HUES6 (cell line): Measurements from ENCODE around the gene MYH13.

Experiments used
- H3K27ac ChIP-seq: 2 replicates; pipeline ENCODE4 v1.7.0; 2013; ENCODE audit warnings: low read depth, mild to moderate bottlenecking, low read length, inconsistent platforms
- H3K27me3 ChIP-seq: 2 replicates; pipeline ENCODE4 v1.6.1; 2013; ENCODE audit warnings: low read length; ENCODE audit not compliant: control insufficient read depth, insufficient read depth
- H3K36me3 ChIP-seq: 2 replicates; pipeline ENCODE4 v1.6.1; 2013; ENCODE audit warnings: low read length; ENCODE audit not compliant: control insufficient read depth, insufficient read depth
- H3K4me1 ChIP-seq: 2 replicates; pipeline ENCODE4 v1.6.1; 2013; ENCODE audit warnings: low read length; ENCODE audit not compliant: control insufficient read depth, insufficient read depth
- H3K4me3 ChIP-seq: 2 replicates; pipeline ENCODE4 v1.5.1; 2013; ENCODE audit warnings: low read depth, low read length
- H3K9ac ChIP-seq: one replicate; pipeline ENCODE4 v1.6.1; 2013; ENCODE audit warnings: mild to moderate bottlenecking, low read length
- H3K9me3 ChIP-seq: 2 replicates; pipeline ENCODE4 v1.6.1; 2013; ENCODE audit warnings: low read depth, low read length; ENCODE audit not compliant: control insufficient read depth, insufficient read depth

Gene MYH13

DNA sequence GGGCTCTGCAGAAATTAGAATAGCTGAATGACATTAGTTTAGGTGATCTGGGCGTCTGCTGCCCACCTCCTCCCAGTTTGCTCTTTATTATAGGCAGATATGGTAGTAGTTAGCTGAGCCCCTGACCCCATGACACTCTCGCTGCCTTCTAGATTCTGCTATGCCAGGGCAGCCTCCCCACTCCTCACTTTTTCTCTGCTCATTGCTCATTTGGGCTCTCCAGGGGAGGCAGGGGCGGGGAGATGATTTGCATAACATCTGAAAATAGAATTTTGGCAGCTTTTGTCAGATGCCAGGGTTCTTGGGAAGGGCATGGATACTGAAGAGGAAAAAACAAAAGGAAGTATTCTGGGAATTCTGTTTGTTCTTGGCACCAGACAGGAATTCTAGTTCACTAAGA is 96.4 kb downstream of the MYH13 start:
- Histone ChIP-seq H3K36me3 (no peaks in the 10 kb centered on the region), H3K27ac (no peak overlapping the region), H3K4me3 (no peak overlapping the region; the same call in 1 of the 2 replicates), H3K4me1 (peaks cover 17% of the 10 kb centered on the region), H3K9ac (no peak overlapping the region), H3K27me3 (no peaks in the 10 kb centered on the region), H3K9me3 (no peaks in the 10 kb centered on the region)

DNA sequence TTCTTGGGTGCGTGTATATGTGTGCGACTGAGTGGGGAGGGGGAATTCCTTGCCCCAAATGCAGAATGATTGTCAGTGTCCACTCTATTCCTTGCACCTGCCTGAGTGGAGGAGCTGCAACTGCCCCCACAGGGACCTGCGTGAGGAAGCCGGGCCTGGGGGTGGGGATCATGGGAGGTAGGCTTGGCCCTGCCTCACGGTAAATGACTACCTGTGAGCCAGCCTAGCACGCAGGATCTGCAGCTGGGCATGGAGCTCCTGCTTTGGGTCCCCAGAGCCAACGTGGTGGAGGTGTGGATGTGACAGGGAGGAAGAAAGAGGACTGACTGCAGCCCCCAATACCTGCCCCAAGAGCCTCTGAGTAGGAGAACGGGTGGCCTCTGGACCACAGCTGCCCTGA is 97.4 kb downstream of the MYH13 start:
- Histone ChIP-seq H3K4me3 (no peak overlapping the region), H3K27ac (no peak overlapping the region)

DNA sequence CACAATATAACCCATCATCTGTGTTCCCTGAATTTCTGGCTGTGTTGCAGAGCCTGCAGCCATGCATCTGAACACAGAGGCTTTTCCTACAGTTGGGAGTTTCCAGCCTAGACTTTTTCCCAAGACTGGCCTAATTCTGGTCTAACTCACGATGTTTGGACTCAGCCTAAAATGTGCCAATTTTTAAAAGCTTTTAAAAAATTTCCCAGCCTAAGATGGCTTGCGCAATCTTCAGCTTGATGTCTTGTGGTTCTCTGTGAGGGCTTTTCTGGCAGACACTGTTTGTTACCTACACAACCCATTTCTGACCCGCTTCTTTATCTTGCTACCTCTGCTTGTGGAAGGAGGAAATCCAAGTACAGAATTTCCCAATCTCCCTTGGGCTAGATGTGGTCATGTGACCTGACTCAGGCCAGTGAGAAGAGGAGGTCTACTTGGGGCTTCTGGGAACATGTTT is 101.7 kb downstream of the MYH13 start:
- Histone ChIP-seq H3K4me3 (no peak overlapping the region), H3K4me1 (peaks cover 4% of the 10 kb centered on the region), H3K36me3 (no peaks in the 10 kb centered on the region), H3K27ac (no peak overlapping the region), H3K27me3 (no peaks in the 10 kb centered on the region), H3K9ac (no peak overlapping the region), H3K9me3 (peaks cover 3% of the 10 kb centered on the region; the same call in 1 of the 2 replicates)

More for the DNA sequence above, 97.4 kb downstream of the MYH13 start:
- Histone ChIP-seq H3K4me1 (peaks cover 17% of the 10 kb centered on the region), H3K9me3 (no peaks in the 10 kb centered on the region), H3K9ac (no peak overlapping the region), H3K36me3 (no peaks in the 10 kb centered on the region), H3K27me3 (no peaks in the 10 kb centered on the region)

DNA sequence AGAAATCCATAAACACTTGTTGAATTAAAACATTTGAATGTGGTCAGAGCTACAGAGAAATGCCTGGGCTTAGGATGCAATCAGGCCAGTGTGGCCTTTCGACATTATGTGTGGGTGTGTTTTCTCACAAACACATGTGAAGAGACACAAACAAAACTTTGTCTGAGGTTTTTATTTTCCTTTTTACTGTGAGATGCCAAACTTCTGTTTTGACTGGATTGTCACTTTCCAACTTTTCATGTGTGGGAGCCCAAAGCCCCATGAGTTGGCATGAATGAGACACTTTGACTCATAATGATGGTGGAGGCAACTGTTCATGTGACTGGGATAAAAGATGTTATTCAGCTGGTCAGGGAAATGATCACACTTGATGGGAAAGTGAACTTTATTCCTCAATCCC is 102.5 kb downstream of the MYH13 start:
- Histone ChIP-seq H3K4me1 (no peaks in the 10 kb centered on the region), H3K9ac (no peak overlapping the region), H3K9me3 (peaks cover 3% of the 10 kb centered on the region; the same call in 1 of the 2 replicates), H3K4me3 (no peak overlapping the region), H3K27ac (no peak overlapping the region), H3K36me3 (no peaks in the 10 kb centered on the region), H3K27me3 (no peaks in the 10 kb centered on the region)

DNA sequence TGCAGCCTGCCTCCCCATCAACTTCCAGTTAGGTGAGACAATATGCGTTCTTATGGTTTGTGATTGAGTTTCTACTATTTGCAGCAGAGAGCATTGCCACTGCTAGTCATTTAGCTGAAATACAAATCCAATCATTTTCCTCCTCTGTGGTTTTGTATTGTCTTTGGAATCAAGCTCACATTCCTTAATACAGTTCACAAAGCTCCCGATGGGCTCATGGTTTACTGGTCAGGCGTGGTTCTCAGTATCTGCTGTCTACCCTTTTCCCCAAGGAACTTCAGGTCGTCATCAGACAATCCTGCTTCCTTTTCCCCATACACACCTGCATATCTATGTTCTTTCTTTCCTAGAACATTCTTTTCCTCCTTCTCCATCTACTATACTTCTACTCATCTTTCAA is 104.8 kb downstream of the MYH13 start:
- Histone ChIP-seq H3K4me3 (no peak overlapping the region), H3K9ac (no peak overlapping the region), H3K27me3 (no peaks in the 10 kb centered on the region), H3K4me1 (no peaks in the 10 kb centered on the region), H3K9me3 (peaks cover 3% of the 10 kb centered on the region; the same call in 1 of the 2 replicates), H3K36me3 (no peaks in the 10 kb centered on the region), H3K27ac (no peak overlapping the region)

DNA sequence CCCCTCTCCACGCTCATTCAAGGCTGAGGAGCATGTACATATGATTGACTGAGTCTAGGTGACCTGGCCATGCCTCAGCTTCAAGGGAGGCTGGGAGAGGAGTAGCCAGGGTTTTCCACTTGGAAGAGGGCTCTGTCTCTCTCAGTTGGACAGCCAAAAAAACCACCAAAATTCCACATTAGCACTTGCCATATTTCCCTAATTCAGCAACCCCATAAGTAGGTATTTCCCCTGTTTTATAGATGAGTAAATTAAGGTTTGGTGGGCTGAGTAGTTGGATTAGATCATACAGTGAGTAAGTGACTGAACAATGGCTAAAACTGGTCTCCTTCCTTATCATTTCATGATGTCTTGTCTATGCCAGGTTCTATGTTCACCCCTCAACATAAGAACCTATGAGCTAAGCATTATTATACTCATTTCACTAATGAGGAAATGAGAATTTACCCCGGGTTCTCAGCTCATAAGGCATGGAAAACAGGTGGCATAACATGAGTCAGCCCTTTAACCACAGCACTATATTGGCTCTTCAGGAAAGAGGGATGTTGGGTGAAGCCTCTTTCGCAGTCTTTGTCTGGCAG is 106.4 kb downstream of the MYH13 start:
- H3K9ac ChIP-seq = no peak overlapping the region
- H3K9me3 ChIP-seq = peaks cover 3% of the 10 kb centered on the region; the same call in 1 of the 2 replicates
- H3K27ac ChIP-seq = no peak overlapping the region

DNA sequence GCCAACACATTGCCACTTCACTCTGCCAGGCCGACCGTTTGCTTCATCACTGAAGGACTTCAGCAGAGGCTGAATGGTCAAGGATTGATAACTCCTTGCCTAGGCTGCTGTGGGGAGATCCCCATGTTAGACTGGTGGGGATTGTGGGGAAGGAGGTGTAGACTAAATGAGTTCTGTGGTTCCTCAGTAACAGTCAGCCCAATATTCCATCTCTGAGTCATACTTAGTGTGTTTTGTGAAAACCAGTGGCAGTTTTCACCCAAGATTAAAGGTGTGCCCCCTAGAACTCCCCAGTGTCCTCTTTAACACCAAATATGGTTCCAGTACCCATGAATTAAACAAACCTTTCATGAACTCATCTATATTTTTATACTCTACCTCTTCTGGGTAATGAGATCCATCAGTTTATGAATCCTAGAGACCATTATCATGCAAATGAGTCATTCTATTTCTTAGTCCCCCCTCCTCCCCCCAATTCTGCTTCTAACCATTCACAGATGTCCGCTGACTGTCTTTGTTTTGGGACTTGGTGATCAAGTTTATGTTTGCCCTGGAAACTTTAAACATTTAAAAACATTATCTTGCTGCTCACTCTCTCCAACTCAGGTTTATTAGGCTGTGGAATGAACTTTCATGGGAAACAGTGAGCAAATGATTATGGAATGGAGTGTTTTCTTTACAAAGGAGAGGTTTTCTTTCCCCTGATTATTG is 107.6 kb downstream of the MYH13 start:
- no peaks in the 10 kb centered on the region for H3K36me3 ChIP-seq
- H3K27ac ChIP-seq = no peak overlapping the region
- H3K9ac ChIP-seq = no peak overlapping the region
- peaks cover 3% of the 10 kb centered on the region; the same call in 1 of the 2 replicates for H3K9me3 ChIP-seq
- H3K27me3 ChIP-seq = no peaks in the 10 kb centered on the region
- no peak overlapping the region for H3K4me3 ChIP-seq
- H3K4me1 ChIP-seq = no peaks in the 10 kb centered on the region

More for the DNA sequence above, 106.4 kb downstream of the MYH13 start:
- no peaks in the 10 kb centered on the region for H3K27me3 ChIP-seq
- no peaks in the 10 kb centered on the region for H3K36me3 ChIP-seq
- no peaks in the 10 kb centered on the region for H3K4me1 ChIP-seq
- no peak overlapping the region for H3K4me3 ChIP-seq

DNA sequence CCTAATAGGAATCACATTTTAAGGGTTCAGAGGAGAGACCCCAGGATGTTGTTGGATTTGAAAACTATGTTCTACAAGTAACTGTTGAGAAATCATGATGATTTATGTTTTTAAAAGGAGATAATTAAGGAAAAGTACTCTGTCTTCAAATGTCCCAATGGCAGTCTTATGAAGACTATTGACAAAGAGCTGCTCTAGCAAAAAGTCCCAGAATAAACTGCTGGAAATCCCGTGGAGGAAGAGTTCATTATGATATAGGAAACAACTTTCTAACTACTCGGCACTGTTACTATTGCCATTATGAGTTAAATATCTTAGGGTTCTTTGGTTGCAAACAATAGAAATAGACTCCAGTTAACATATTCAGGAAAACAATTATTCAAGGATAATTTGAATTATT is 108.8 kb downstream of the MYH13 start:
- H3K27ac ChIP-seq = no peak overlapping the region
- no peaks in the 10 kb centered on the region for H3K27me3 ChIP-seq
- H3K36me3 ChIP-seq = no peaks in the 10 kb centered on the region
- no peaks in the 10 kb centered on the region; the same call in 1 of the 2 replicates for H3K9me3 ChIP-seq
- H3K4me3 ChIP-seq = no peak overlapping the region
- no peaks in the 10 kb centered on the region for H3K4me1 ChIP-seq
- H3K9ac ChIP-seq = no peak overlapping the region

DNA sequence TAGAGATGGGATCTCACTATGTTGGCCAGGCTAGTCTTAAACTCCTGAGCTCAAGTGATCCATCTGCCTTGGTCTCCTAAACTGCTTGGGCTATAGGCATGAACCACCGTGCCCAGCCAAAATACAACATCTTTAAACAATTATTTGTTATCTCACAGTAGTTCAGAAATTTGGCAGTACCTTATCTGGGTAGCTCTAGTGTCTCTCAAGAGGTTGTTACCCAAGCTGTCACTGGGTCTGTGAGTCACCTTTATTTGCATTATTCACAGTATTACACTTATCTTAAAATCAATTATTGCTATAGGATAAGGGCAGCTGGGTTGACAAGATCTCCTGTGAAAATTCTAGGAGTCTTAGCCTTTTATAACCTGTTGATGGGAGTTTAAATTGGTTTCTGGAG is 110.4 kb downstream of the MYH13 start:
- Histone ChIP-seq H3K27me3 (no peaks in the 10 kb centered on the region), H3K9ac (no peak overlapping the region), H3K4me1 (no peaks in the 10 kb centered on the region), H3K36me3 (no peaks in the 10 kb centered on the region), H3K27ac (no peak overlapping the region), H3K4me3 (no peak overlapping the region), H3K9me3 (no peaks in the 10 kb centered on the region; the same call in 1 of the 2 replicates)

DNA sequence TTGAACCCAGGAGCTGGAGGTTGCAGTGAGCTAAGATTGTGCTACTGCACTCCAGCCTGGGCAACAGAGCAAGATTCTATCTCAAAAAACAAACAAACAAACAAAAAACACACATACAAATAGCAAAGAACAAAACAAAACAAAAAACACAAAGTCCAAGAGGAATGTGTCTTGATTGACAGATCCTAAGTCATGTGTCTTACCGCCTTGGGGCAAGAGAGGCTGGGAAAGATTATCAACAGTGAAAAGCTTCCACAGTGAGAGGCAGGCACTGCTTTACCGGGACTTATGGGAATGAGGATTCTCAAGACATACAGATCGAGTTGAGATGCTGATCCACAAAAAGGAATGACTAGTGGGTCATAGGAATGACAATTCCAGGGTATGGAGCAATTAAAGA is 111.7 kb downstream of the MYH13 start:
- Histone ChIP-seq H3K4me1 (no peaks in the 10 kb centered on the region), H3K27ac (no peak overlapping the region)

DNA sequence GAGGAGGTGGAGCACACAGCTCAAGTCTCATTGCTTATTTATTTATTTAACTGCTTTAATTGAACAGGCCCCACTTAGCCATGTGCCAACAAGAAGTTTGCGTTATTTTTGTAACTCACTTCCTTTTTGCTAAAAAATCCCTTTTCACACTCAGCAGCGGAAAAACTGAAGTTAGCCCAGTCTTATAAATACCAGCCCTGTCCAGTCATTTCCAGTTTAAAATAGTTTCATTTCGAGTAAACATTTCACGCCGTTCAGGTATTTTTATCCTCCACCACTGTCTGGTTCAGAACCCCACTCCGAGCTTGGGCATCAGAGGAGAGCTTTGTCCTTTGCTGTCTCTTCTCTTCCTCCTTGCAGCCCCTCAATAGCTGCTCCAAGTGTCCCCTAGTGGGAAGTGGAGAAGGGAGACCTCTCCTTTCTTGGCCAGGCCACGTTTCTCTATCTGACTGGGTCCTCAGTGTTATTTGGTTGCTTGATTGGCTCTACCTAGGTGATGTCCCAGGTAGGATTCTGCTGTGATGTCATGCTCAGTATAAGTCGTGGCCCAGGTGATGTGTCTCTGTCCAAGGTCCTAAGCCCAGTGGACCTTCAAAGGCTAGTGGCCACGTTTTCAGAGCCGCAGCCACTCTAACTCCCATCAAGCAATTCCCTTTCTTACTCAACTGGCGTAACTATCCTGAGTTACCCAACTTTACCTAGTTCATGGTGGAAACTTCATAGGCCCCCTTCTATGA is 121.4 kb downstream of the MYH13 start:
- H3K36me3 ChIP-seq = no peaks in the 10 kb centered on the region
- H3K27ac ChIP-seq = no peak overlapping the region

More for the DNA sequence above, 111.7 kb downstream of the MYH13 start:
- no peak overlapping the region for H3K9ac ChIP-seq
- H3K36me3 ChIP-seq = no peaks in the 10 kb centered on the region
- H3K9me3 ChIP-seq = no peaks in the 10 kb centered on the region
- no peaks in the 10 kb centered on the region for H3K27me3 ChIP-seq
- no peak overlapping the region for H3K4me3 ChIP-seq

More for the DNA sequence above, 121.4 kb downstream of the MYH13 start:
- no peak overlapping the region for H3K4me3 ChIP-seq
- no peak overlapping the region for H3K9ac ChIP-seq
- H3K27me3 ChIP-seq = no peaks in the 10 kb centered on the region
- H3K4me1 ChIP-seq = no peaks in the 10 kb centered on the region
- H3K9me3 ChIP-seq = no peaks in the 10 kb centered on the region
